ENCODE measurements around the gene C14orf132. TPM values are rescaled to one million over a fixed set of nuclear protein-coding genes. Genes with fewer than 3 reads are reported as not detected.

The C14orf132 gene
- total and polyA plus RNA-seq, 4 donors = 9.8 to 49.3 (median 24.7) TPM

- no peak overlapping the region for H3K4me3 ChIP-seq
- no peaks in the 10 kb centered on the region for H3K36me3 ChIP-seq (ENCODE audit: control insufficient read depth in 4 of 4, insufficient read depth in 4 of 4, low read length in 4 of 4)
- TF ChIP-seq CTCF (IDR thresholded peaks at IDR 0.05; ENCODE audit: control extremely low read depth, extremely low read depth) = no peak
- no peaks in the 10 kb centered on the region for H3K27me3 ChIP-seq (ENCODE audit: control insufficient read depth in 3 of 3, insufficient read depth in 3 of 3, low read length in 2 of 3)
- ATAC-seq (ENCODE audit: insufficient read depth, low FRiP score) (no peak), DNase-seq (no peak)
- H3K27ac ChIP-seq (ENCODE audit: low read depth in 1 of 2, low read length in 1 of 2) = no peak overlapping the region
- peaks cover 0 to 4% (median 0%) of the 10 kb centered on the region in 4 donors for H3K9me3 ChIP-seq (ENCODE audit: control insufficient read depth in 4 of 4, insufficient read depth in 3 of 4, low read length in 3 of 4)
- H3K4me1 ChIP-seq (ENCODE audit: control insufficient read depth in 5 of 5, insufficient read depth in 5 of 5, low read length in 5 of 5) = peaks cover 0 to 8% (median 0%) of the 10 kb centered on the region in 5 donors
- no peak overlapping the region for H3K9ac ChIP-seq (ENCODE audit: insufficient read depth in 1 of 2, low read length in 2 of 2)
Measured at GRCh38 chr14:96114002-96114401, 74.8 kb downstream of the C14orf132 start.

- H3K27ac ChIP-seq (ENCODE audit: low read depth in 1 of 2, low read length in 1 of 2) = peak overlapping the region in 1 of 2 donors; percentile 20
- H3K27me3 ChIP-seq (ENCODE audit: control insufficient read depth in 3 of 3, insufficient read depth in 3 of 3, low read length in 2 of 3) = no peaks in the 10 kb centered on the region
- no peak for ATAC-seq (ENCODE audit: insufficient read depth, low FRiP score)
- 72 to 73% methylated on average over 7 of the region's 7 CpGs for WGBS, 2 donors
- no peak for TF ChIP-seq CTCF (IDR thresholded peaks at IDR 0.05; ENCODE audit: control extremely low read depth, extremely low read depth)
- H3K4me3 ChIP-seq = no peak overlapping the region
- peaks cover 0 to 4% (median 0%) of the 10 kb centered on the region in 4 donors for H3K9me3 ChIP-seq (ENCODE audit: control insufficient read depth in 4 of 4, insufficient read depth in 3 of 4, low read length in 3 of 4)
- no peaks in the 10 kb centered on the region for H3K36me3 ChIP-seq (ENCODE audit: control insufficient read depth in 4 of 4, insufficient read depth in 4 of 4, low read length in 4 of 4)
- peak in 1 of 3 donors; percentile 46 for DNase-seq
- peaks cover 0 to 24% (median 4%) of the 10 kb centered on the region in 5 donors for H3K4me1 ChIP-seq (ENCODE audit: control insufficient read depth in 5 of 5, insufficient read depth in 5 of 5, low read length in 5 of 5)
- H3K9ac ChIP-seq (ENCODE audit: insufficient read depth in 1 of 2, low read length in 2 of 2) = no peak overlapping the region
Measured at GRCh38 chr14:96117101-96117897, 78.1 kb downstream of the C14orf132 start.

- 76 to 89% methylated on average over 6 of the region's 6 CpGs for WGBS, 2 donors
- no peak for TF ChIP-seq CTCF (IDR thresholded peaks at IDR 0.05; ENCODE audit: control extremely low read depth, extremely low read depth)
- no peak for DNase-seq
- Histone ChIP-seq H3K27ac (ENCODE audit: low read depth in 1 of 2, low read length in 1 of 2) (no peak overlapping the region), H3K27me3 (ENCODE audit: control insufficient read depth in 3 of 3, insufficient read depth in 3 of 3, low read length in 2 of 3) (no peaks in the 10 kb centered on the region), H3K4me3 (no peak overlapping the region), H3K4me1 (ENCODE audit: control insufficient read depth in 5 of 5, insufficient read depth in 5 of 5, low read length in 5 of 5) (peaks cover 0 to 30% (median 4%) of the 10 kb centered on the region in 5 donors), H3K9ac (ENCODE audit: insufficient read depth in 1 of 2, low read length in 2 of 2) (no peak overlapping the region), H3K36me3 (ENCODE audit: control insufficient read depth in 4 of 4, insufficient read depth in 4 of 4, low read length in 4 of 4) (no peaks in the 10 kb centered on the region), H3K9me3 (ENCODE audit: control insufficient read depth in 4 of 4, insufficient read depth in 3 of 4, low read length in 3 of 4) (peaks cover 0 to 4% (median 0%) of the 10 kb centered on the region in 4 donors)
- ATAC-seq (ENCODE audit: insufficient read depth, low FRiP score) = no peak
Measured at GRCh38 chr14:96117960-96118359, 78.8 kb downstream of the C14orf132 start.

Measured in lung (tissue), 12 donors.